GM21423 (cell line): ENCODE measurements around the gene TRIM71.
"Not testable (repeated sequence)": the region's sequence is repeated elsewhere in the genome, so short reads cannot be mapped to it uniquely, and the experiment has no call there.

Experiments used
- ATAC-seq: cut with Tn5 transposase; IDR thresholded peaks from one replicate; pipeline ENCODE4 v1.9.1; 2021; ENCODE audit warnings: mild to moderate bottlenecking, moderate library complexity; ENCODE audit not compliant: unreplicated experiment

TRIM71 gene

DNA sequence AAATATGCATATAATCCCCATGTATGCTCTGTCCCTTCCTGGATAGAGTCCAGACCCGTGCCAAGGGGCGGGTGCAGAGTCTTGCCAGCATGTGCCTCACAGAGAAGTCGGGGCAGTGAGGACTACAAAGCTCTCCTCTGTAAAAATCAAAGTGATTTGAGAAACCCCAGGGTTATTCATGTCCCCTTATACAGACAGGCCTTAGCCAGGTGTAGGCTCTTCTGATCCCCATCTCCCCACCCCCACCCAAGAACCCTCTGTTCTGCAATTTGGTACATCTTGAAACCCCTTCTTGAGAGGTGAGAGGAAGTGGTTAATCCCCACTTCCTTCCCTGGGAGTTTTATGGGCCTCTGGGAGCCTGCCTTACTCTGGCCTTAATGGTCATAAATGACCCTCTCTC lies 24.7 kb downstream of the TRIM71 start:
- ATAC-seq, result peak; percentile 55

DNA sequence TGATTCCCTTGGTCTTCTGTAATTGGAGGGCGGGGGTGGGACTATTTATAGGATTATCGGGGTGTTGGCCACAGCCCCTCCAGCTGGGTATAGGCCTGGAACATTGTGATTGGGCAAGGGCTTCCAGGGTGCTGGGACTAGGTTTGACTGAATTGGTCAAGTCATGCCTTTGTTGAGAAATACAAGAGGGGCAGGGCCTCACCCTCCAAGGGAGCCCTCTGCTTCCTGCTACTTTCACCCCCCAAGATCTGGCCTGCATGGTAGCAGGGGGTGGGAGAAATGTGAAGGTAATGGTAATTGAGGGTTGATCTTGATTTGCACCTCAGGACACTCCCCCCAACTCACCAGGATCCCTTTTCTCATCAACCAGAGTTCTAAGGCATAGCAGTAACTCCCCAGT lies 25.2 kb downstream of the TRIM71 start:
- no peak for ATAC-seq

DNA sequence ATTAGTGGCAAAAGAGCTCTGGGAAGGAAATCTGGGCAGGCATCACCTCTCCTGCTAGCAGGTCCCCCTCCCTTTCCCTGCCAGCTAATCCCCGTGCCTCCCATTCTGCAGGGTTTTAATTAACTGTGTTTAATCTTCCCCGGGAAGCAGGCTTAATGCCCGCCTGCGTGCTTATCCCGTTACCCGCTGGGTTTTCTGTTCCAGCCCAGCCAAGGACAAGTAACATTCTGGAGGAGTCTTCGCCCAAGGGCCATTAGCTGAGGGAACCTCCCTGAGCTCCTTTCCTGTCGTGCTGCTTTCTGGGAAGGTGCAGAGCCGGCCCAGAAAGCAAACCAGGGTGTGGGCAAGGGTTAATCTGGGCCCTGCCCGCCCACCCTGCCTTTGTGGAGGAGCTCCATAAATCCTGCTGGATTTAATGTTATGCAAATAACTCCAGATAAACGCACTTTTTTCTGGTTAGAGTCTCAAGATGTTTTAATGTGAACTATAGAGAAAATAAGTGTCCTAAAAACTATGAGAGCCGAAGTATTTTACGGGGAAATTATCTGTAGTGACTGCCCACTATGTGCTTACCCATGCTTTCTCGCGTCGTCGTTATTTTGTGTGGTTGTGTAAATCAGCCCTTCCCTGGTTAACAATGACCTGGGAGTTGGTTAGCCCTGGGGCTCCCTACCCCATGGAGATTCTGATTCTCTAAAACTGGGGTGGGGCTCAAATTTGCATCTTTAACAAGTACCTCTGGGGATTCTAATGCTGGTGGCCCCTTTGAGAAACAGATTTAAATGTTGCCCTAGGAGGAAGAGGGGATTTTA lies 25.9 kb downstream of the TRIM71 start:
- ATAC-seq, result no peak

- no peak for ATAC-seq
Measured at GRCh38 chr3:32844322-32844654, 26.5 kb downstream of the TRIM71 start.

DNA sequence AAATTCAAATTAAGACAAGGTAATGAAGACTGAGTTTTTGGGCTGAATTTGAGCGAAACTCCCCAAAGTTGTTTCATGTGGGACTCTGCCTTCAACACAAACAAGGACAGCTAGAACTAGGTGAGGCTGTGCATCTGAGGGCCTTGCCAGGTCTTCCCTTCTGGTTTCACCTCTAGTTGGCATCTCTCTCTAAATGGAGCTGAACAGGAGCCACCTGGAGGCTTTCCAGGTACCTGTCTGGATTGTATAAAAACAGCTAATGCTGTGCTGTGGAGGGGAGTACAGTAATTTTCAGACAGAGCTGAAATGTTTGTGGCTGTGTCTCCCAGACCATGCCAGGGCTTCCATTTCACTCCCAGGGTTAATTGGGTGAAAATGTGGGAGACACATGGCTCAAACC lies 27.1 kb downstream of the TRIM71 start:
- no peak for ATAC-seq

GRCh38 chr3:32845546-32845945 lies 27.7 kb downstream of the TRIM71 start:
- ATAC-seq, result not testable (repeated sequence)

GRCh38 chr3:32847045-32847444 lies 29.2 kb downstream of the TRIM71 start:
- not testable (repeated sequence) for ATAC-seq

DNA sequence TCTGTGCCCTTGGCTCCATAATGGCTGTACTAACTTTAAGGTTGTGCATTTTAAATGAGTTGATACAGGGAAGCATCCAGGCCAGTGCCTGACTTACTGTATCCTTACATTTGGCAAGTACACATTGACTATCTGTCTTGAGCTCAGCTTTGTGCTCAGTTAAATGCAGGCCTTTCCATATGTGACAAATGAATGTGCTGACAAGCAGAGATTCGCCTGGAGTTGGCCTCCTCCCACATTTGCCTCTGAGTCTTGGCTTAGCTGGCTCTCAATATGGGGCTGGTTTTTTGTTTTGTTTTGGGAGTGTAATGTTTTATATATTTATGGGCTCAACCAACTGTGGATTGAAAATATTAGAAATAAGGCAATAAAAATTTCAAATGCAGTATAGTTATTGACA lies 29.7 kb downstream of the TRIM71 start:
- no peak for ATAC-seq

- no peak for ATAC-seq
Measured at GRCh38 chr3:32848215-32848614, 30.4 kb downstream of the TRIM71 start.

DNA sequence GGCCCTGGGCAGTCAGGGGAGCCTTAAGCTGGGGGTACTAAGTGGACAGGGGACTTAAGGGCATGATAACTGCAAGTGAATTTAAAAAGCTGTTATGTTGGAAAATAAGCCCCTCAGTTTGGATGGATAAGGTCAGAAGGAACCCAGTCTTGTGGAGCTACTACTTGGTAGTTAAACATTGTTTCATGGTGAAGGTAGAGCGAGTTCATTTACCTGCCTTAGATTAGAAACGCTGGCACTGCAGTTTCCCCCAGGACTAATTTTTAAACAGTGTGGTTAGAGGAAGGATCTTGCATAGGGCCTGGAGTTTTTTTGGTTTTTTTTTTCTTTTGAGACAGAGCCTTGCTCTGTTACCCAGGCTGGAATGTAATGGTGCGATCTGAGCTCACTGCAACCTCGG lies 31.2 kb downstream of the TRIM71 start:
- peak; percentile 40 for ATAC-seq

DNA sequence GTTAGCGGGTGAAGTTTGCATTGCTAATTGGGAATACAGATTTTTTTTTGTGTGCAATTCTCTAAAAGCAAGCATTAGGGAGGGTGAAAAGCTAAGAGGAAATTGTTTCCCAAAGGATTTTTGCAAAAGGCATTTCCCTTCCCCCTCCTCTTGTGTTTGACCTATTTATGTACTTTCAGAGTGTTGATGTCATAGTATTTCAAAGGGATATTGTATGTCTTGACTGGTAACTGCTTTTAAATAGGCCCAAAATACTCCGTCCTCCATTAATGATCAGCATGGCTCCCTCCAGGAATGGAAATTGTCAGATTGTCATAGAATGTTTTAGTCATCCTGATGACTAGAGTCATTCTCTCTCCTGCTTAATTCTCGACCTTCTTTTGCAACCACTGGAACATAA lies 32.4 kb downstream of the TRIM71 start:
- no peak for ATAC-seq

DNA sequence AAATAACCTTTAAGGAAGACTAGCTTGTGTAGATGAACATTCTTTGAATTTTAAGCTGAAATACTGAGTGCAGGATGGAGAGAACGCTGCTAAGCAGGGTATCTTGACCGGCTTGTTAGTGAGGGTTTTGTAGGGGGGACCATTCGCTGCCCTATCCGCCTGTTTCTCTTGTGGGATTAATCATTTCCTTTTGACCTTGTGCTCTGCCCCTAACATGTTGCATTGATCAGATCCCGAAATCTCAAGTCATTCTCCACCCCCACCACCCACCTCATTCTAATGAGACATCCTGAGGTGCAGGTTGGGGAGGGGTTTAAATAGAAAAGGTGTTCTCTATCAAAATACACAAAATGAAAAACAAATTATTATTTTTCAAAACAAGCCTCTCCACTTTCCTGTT lies 32.8 kb downstream of the TRIM71 start:
- ATAC-seq, result no peak

DNA sequence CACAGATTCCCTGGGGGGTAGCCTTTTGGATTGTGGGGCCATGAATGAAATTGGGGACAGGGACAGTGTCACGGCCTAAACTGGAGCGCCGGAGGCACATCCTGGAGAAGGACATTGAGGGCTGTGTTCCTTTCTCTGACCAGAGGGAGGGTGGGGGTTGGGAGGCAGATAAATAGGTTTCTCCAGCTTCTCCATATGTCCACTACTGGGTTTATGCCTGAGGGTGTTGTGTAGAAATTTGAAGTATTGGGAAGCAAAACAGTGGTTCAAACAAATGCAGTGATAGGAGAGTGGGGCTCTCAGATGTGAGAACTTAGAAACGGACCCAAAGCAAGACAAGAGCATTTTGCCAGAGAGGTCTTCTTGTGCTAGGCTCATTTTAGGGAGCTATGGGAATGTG lies 34.3 kb downstream of the TRIM71 start:
- ATAC-seq, result no peak

DNA sequence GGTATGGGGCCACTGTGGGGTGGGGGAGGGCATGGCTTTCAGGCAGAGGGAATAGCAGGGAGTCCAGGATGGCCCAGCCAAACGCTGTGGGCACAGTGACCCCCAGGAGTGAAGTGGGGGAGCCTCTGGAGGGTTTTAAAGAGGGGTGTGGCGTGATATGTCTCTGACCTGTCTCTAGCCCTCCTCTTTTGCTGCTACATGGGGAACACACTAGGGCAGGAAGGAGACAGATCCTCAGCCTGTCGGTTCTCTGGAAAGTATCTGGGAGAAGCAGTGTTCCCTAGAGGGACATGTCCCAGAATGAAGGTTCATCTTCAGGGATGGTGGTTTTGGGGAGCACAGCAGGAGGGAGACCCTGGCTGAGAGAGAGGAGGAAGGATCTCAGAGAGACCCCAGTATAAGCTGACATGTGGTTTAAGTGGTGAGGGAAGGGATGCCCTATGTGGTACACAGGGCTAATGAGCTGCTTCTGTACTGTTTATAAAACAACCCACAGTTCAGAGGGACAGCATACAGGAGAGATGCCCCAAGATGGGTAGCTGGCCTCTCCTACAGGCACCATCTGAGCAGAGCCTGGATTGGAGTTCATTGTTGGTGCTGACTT lies 37.7 kb downstream of the TRIM71 start:
- ATAC-seq, result no peak

- ATAC-seq, result no peak
Measured at GRCh38 chr3:32856355-32856889, 38.6 kb downstream of the TRIM71 start.

DNA sequence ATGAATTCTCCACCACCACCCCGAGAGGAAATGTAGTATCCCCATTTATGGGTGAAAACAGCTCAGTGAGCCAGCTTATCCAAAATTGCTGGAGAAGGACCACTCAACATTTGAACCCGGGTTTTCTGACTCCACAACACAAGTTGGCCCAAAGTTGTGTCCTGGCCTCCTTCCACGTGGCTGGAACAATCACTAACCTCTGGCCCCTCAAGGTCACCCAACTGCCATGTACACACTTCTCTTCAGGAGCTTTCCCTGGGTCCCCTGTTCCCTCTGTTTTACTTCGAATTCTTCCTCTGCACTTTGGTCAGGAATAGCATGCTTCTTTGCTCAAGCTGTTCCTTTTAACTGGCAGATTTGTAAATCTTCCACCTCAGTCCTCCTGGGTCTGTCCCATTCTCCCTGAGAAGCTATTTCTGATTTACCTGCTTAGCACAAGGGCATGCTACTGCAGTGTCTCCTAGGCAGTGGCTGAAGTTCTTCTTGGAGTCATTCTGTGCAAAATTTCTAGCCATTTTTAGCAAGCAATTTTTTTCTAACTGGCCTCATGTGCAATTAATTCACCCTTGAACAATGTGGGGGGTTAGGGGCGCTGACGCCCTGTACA lies 39.2 kb downstream of the TRIM71 start:
- no peak for ATAC-seq

DNA sequence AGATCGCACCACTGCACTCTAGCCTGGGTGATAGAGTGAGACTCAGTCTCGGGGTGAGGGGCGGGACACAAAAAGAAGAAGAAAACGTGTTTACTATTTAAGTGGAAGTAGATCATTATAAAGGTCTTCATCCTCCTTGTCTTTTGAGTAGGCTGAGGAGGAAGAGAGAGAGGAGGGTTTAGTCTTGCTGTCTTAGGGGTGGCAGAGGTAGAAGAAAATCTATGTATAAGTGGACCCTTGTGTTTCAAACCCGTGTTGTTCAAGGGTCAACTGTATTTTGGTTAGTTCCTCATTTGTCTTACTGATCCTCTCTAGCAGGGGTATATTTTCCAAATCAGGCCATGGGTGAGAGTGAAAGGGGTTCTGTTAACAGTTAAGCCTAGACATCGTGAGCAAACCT lies 40.1 kb downstream of the TRIM71 start:
- ATAC-seq, result no peak

GRCh38 chr3:32859604-32860237 lies 41.9 kb downstream of the TRIM71 start:
- no peak for ATAC-seq

GRCh38 chr3:32860499-32860898 lies 42.7 kb downstream of the TRIM71 start:
- ATAC-seq, result no peak

DNA sequence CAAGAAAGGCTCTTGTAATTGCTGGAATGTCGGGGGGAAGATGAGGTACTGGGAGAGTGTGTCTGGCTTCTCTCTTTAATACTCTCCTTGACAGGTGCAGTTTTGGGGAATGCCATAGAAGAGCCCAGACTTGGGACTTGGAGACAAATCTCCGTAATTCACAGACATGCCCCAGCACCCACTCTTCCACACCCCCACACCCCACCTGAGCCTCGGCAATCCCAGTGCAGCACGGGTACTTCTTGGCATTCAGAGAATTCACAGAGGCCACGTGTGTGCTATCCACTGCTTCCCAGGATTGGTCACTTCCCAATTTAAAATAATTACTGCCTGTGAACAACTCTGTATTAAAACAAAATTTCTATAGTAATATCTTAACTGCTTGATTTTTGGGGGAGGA lies 43.9 kb downstream of the TRIM71 start:
- no peak for ATAC-seq

GRCh38 chr3:32862247-32862935 lies 44.6 kb downstream of the TRIM71 start:
- ATAC-seq, result no peak
